ENCODE measurements around the gene GP9. TPM values are rescaled to one million over a fixed set of nuclear protein-coding genes. Genes with fewer than 3 reads are reported as not detected.
"Not testable (repeated sequence)": the region's sequence is repeated elsewhere in the genome, so short reads cannot be mapped to it uniquely, and the experiment has no call there.

Gene GP9
- total RNA-seq, 1 donor from 2014 or later, result not detected

- CTCF ChIA-PET, result no interaction called here
- no peak overlapping the region for H3K4me3 Mint-ChIP-seq
- peaks cover 2% of the 10 kb centered on the region for H3K4me1 Mint-ChIP-seq
- intact Hi-C loops (cut with micrococcal nuclease), result no loop called here
- ATAC-seq (ENCODE audit: low read depth) (no peak), DNase-seq (no peak)
- H3K36me3 Mint-ChIP-seq (ENCODE audit: low read depth), result no peaks in the 10 kb centered on the region
- TF ChIP-seq CTCF (IDR thresholded peaks at IDR 0.05), result no peak
- H3K27me3 Mint-ChIP-seq, result peaks cover 34% of the 10 kb centered on the region
- H3K9me3 Mint-ChIP-seq, result no peaks in the 10 kb centered on the region
- POLR2A ChIA-PET, result no interaction called here
- no peak overlapping the region for H3K27ac Mint-ChIP-seq
These were observed 3.4 kb downstream of the GP9 start for GRCh38 chr3:129063841-129064482.

- H3K4me3 Mint-ChIP-seq, result no peak overlapping the region
- no peak overlapping the region for H3K27ac Mint-ChIP-seq
- no peak for ATAC-seq (ENCODE audit: low read depth)
- POLR2A ChIA-PET, result no interaction called here
- no peak for DNase-seq
- H3K4me1 Mint-ChIP-seq, result peaks cover 8% of the 10 kb centered on the region
- intact Hi-C loops (cut with micrococcal nuclease), result no loop called here
- no peaks in the 10 kb centered on the region for H3K9me3 Mint-ChIP-seq
- TF ChIP-seq CTCF (IDR thresholded peaks at IDR 0.05), result no peak
- H3K27me3 Mint-ChIP-seq, result peaks cover 42% of the 10 kb centered on the region
- CTCF ChIA-PET, result no interaction called here
- H3K36me3 Mint-ChIP-seq (ENCODE audit: low read depth), result no peaks in the 10 kb centered on the region
These were observed 4.6 kb downstream of the GP9 start for GRCh38 chr3:129065016-129065719.

GRCh38 chr3:129065720-129066073 is 5.1 kb downstream of the GP9 start:
- ChIA-PET POLR2A (no interaction called here), CTCF (no interaction called here)
- intact Hi-C loops (cut with micrococcal nuclease), result no loop called here
- H3K9me3 Mint-ChIP-seq, result no peaks in the 10 kb centered on the region
- no peak for TF ChIP-seq CTCF (IDR thresholded peaks at IDR 0.05)
- DNase-seq (no peak), ATAC-seq (ENCODE audit: low read depth) (no peak)
- H3K27me3 Mint-ChIP-seq, result peaks cover 41% of the 10 kb centered on the region
- H3K4me3 Mint-ChIP-seq, result no peak overlapping the region
- H3K27ac Mint-ChIP-seq, result no peak overlapping the region
- H3K36me3 Mint-ChIP-seq (ENCODE audit: low read depth), result no peaks in the 10 kb centered on the region
- peaks cover 10% of the 10 kb centered on the region for H3K4me1 Mint-ChIP-seq

- intact Hi-C loops (cut with micrococcal nuclease); H3K9me3 Mint-ChIP-seq; H3K36me3 Mint-ChIP-seq (ENCODE audit: low read depth); H3K27ac Mint-ChIP-seq; ATAC-seq (ENCODE audit: low read depth); DNase-seq: not testable (repeated sequence)
- Mint-ChIP-seq H3K4me3 (peak overlapping the region; percentile 28), H3K27me3 (peaks cover 42% of the 10 kb centered on the region), H3K4me1 (peaks cover 10% of the 10 kb centered on the region)
- ChIA-PET POLR2A (interaction anchor here (1.4 kb wide), 1 partner anchor 55 kb away, joined by 4 read pairs; no protein-coding TSS in a partner anchor), CTCF (interaction anchor here (1.5 to 1.6 kb wide), 2 partner anchors 14 to 98 kb away, joined by 3 to 10 read pairs; no protein-coding TSS in a partner anchor)
These were observed 7.1 kb downstream of the GP9 start for GRCh38 chr3:129067719-129068118.

- ChIA-PET CTCF (interaction anchor here (1.0 to 1.6 kb wide), 4 partner anchors 15 to 315 kb away, joined by 3 to 10 read pairs (median 4); no protein-coding TSS in a partner anchor), POLR2A (interaction anchor here (1.4 kb wide), 1 partner anchor 54 kb away, joined by 4 read pairs; no protein-coding TSS in a partner anchor)
- TF ChIP-seq CTCF (IDR thresholded peaks at IDR 0.05), result no peak
- no peak overlapping the region for H3K27ac Mint-ChIP-seq
- no peak for ATAC-seq (ENCODE audit: low read depth)
- peaks cover 10% of the 10 kb centered on the region for H3K4me1 Mint-ChIP-seq
- intact Hi-C loops (cut with micrococcal nuclease), result no loop called here
- peaks cover 41% of the 10 kb centered on the region for H3K27me3 Mint-ChIP-seq
- DNase-seq, result no peak
- peak overlapping the region; percentile 28 for H3K4me3 Mint-ChIP-seq
- no peaks in the 10 kb centered on the region for H3K36me3 Mint-ChIP-seq (ENCODE audit: low read depth)
- H3K9me3 Mint-ChIP-seq, result no peaks in the 10 kb centered on the region
These were observed 7.8 kb downstream of the GP9 start for GRCh38 chr3:129068291-129068886.

- DNase-seq; H3K36me3 Mint-ChIP-seq (ENCODE audit: low read depth); ATAC-seq (ENCODE audit: low read depth); H3K27ac Mint-ChIP-seq; H3K9me3 Mint-ChIP-seq; intact Hi-C loops (cut with micrococcal nuclease); H3K4me3 Mint-ChIP-seq: not testable (repeated sequence)
- CTCF ChIA-PET, result interaction anchor here (1.0 to 1.6 kb wide), 3 partner anchors 16 to 314 kb away, joined by 4 to 10 read pairs (median 5); no protein-coding TSS in a partner anchor
- Mint-ChIP-seq H3K27me3 (peaks cover 41% of the 10 kb centered on the region), H3K4me1 (peaks cover 10% of the 10 kb centered on the region)
- POLR2A ChIA-PET, result interaction anchor here (0.6 to 1.4 kb wide), 2 partner anchors 53 to 284 kb away, joined by 4 read pairs; no protein-coding TSS in a partner anchor
These were observed 8.9 kb downstream of the GP9 start for GRCh38 chr3:129069313-129070085.
